NK-92 treated with Interleukin-12 subunit alpha and Interleukin-12 subunit beta, amount 100 ng/mL, for 24 hours (cell line): ENCODE data around the gene GMCL2.

ENCODE experiments used
- DNase-seq: peaks from one replicate; lab custom pipeline; 2025; lab: John Stamatoyannopoulos, UW

GMCL2 gene

DNA sequence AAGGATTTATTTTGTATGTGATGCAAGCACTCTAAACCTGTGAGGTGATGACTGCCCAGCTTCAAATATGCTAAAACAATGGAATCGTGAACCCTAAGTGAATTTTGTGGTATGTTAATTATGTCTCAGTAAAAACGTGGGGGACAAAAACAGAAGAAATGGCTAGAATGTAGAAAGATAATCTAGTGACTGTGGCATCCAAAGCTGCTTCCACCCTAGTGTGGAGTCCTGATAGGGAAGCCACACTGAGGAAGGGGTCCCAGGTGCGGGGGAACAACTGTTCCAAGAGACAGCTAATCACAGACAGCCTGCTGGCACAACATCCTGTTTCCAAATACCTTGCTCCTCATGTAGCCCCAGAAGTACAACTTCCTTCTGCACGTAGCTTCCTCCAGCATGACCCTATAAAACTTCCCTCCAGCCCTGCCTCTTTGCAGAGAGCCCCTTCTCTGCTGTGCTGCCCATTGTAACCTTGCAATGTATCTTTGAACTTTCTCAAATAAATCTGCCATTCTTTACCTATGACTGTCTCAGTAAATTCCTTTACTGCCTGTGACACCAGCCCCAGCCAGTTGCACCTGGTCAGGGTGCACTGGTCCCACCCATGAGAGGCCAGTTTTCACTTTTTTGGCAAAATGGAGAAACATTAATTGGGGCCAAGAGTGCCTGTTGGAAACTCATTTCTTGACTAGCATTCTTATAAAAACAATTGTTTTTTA, 4.9 kb downstream of the GMCL2 start:
- DNase-seq, result no peak

DNA sequence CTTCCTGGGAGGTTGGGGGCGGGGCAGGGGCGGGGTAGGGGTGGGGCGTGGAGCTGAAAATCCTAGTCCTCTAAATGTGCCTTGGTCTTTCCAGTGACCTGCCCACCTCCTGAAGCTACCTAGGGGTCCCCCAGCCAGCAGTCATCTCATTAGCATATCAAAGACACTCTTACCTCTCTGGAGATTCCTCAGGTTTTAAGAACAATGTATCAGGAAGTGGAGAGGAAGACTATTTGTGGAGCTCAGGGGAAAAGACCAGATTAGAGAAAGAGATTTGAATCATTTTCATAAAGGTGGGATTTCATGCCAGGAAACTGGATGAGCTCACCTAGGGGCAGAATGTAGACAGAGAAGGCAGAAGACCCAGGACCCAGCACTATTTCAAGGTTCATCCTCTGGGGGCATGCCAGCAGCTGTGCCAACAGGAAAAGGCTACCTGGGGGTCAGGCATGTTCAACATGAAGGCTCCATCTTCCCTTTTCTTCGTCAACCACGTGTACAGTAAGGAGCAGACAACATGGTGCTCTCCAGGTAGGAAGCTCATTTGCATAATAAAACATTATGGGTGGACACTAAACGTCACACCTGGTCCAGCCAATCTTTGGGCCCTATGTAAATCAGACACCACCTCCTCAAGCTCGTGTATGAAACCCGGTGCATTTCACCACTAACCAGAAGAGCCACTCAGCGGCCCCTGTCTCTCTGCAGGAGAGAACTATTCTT, 6.9 kb downstream of the GMCL2 start:
- no peak for DNase-seq

DNA sequence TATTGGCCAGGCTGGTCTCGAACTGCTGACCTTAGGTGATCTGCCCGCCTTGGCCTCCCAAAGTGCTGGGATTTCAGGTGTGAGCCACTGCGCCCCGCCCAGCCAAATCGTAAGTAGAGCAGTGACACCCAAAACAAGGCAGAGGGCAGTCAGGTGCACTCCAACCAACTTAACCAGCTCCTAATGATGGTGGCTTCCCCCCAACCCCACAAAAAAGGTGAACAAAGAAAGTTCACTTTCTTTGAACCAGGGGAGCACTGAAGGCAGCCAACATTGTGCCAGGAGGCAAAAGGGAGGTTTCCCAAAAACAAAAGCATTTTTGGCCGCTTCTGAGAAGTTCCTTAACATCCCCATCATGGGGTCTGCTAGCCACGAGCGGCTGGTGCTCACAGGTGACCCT, 9.6 kb downstream of the GMCL2 start:
- DNase-seq, result no peak

DNA sequence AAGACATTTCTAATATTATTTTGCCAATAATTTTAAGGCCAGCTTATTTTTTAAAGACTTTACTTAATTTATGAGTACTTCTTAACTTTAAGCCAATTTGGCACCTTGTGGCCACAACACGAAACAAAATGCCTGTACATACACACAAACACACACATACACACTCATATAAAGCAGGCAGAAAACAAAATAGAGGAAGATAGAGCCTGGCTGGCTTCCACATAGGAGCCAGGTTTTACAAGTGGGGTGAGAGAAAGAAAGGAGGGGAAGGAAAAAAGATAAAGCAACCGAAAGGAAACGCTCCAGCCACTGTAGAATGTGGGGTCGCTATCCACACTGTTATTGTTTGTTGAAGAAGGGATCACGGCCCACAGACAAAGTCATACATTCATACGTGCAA, 10.4 kb downstream of the GMCL2 start:
- DNase-seq, result no peak

DNA sequence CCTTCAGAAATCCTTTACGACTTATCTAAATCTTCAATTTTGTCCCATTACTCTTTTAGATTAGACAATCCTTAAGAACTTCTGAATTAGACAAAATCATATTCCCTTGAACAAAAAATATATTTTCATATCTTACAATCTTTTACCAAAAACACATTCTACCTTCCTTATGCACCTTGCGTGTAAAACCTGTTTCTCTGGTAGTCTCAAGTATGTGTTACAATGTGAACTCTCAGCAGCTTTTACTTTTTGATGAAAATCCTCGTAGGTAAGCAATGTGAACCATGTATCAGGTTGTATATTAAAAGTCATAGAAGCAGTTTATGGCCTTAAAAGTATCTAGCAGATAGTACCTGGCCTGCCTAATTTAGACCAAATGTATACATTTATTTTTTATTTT, 12.7 kb downstream of the GMCL2 start:
- DNase-seq, result no peak

DNA sequence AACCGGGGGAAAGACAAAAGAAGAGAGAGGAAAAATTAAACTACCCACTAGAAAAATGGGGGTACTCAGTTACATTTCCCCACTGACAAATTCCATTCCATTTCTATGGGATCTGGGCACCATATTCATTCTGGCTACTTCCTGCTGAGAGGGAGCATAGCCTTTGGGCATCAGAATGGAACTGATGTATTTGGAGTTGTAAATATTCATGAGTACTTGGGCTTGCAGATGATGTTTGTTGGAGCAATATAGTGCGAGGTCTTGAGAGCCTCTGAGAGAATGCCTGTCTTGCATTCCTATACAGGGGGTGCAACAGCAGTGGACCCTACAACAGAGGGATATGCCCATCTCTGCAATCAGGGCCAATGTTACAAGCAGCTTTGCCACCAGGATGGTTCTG, 16.7 kb downstream of the GMCL2 start:
- DNase-seq, result no peak

DNA sequence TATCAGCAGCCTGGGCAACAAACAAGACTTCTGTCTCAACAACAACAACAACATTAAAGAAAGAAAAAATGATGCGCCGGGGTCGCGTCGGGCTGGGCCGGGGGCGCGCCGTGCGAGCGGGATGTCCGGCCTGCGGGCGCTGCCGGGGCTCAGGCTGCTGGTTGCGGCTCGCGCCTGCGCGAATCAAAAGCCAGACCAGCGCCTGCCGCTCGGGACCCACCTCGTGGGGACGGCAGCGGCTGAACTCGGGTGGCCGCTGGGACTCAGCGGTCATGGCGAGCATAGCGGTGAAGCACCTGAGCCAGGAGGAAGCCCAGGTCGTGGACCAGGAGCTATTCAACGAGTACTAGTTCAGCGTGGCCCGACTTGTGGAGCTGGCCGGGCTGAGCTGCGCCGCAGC, 21.6 kb downstream of the GMCL2 start:
- DNase-seq, result no peak

DNA sequence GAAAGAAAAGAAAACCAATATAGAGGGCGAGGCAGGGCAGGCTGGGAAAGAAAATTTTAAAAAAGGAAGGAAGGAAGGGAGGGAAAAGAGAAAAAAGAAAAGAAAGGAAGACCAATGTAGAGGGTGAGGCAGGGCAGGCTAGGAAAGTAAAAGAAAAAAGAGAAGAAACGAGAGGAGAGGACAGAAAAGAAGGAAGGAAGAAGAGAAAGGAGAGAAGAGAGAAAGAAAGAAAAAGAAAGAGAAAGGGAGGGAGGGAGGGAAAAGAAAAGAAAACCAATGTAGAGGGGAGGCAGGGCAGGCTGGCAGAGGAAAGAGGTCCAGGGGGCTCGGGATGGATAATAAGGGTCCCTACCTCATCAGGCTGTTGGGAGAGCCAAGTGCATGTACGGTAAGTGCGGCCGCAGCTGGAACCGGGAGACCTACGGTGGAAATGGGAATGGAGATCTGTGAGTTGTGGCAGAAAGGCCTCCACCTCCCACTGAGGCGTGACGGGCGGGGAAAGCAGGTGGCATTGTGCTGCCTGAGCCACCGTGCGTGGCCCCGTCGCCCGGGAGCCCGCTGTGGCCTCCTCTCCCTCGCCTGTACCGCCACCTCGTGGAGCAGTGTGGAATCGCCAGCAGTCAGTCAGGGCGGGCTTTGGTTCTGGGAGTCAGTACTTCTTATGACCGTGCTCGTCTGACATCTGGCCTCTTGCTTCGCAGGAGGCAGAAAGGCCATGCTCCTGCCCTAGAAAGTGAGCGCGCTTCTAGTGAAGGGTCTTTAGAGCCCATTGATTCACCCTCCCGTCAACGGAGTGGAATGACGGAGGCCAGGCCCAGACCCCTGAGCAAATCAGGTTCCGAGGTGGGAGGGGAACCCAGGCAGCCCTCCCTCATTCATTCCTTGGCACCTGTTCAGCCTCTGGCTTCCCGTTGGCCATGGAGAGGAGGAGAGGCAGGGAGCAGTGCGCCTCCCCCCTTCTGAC, 23.1 kb downstream of the GMCL2 start:
- DNase-seq, result peak; percentile 67

DNA sequence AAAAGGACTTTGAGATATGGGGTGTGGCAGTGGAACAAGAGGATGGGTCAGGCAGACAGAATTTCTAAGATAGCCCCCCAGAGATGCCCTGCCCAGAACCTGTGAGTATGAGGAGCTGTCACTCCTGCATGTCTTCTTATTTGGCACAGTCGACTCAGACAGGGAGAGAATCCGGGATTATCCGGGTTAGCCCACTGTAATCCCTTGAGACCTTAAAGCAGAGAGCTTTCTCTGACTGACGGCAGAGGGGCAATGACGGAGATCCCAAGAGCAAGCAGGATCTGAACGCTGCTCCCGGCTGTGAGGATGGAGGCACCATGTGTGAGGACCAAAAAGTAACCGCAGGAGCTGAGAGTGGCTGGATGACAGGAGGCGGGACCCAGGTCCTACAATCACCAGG, 24.7 kb downstream of the GMCL2 start:
- DNase-seq, result no peak

DNA sequence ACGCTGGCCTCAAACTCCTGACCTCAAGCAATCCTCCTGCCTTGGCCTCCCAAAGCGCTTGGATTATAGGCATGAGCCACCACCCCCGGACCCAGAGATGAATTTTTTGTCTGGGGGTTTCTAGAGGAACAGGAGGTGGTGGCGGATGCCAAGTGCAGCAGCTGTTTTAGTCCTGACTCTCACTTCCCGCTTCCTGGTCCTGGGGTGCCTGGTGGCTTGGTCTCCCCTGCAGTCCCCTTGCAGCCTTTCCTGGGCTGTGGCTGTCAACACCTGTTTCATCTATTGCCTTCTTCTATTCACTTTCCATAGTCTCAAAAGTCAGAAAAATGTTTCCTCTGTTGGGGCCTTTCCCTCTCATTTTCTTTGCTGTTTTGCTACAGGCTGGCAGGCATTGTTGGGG, 27.0 kb downstream of the GMCL2 start:
- DNase-seq, result no peak

DNA sequence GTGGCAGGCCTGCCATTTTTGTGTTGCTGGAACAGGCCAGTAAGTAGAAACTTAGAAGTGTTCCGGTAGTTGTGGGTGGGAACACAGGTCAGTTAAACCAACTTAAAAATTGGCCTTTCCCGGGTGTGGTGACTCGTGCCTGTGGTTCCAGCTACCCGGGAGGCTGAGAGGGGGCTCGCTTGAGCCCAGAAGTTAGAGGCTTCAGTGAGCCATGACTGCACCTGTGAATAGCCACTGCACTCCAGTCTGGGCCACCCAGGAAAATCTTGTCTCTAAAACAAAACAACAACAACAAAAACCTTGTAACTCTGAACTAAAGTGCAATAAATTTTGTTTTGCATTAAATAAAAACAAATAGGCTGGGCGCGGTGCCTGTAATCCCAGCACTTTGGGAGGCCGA, 32.1 kb downstream of the GMCL2 start:
- DNase-seq, result no peak

DNA sequence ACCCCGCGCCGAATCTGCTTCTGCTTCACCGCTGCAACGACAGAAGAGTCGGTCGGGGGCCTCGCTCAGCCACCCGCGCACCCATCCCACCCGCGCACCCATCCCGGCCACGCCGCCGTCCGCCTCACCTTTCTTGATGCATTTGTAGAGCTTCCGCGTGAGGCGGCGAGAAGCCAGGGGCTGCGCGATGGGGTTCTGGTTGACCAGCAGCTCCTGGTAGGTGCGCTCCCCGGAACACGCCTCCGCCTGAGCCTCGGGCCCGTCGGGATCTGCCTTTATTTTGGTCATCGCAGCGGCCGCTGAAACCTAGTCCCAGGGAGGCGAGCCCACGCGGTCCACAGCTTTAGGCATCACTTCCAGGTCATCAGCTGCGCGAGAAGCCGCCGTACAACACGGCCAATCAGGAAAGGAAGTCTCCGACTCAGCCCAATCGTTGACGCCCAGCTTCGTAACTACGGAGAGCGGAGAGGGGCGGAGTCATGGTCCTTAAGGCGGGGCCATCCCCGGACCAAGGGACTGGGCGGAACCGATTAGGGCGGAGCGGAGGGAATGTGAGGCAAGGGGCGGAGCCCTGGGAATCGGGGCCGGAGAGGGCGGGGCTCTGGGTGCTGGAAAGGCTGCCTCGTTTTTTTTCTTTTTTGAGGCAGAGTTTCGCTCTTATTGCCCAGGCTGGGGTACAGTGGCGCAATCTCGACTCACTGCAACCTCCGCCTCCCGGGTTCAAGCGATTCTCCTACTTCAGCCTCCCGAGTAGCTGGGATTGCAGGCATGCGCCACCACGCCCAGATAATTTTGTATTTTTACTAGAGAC, 33.4 kb downstream of the GMCL2 start, which contains the start of gene NHP2:
Gene NHP2 (minus strand): TSS at position 356 of the 811 bp plus-strand sequence. CDS start 68 bp downstream, at position 288.
- DNase-seq, result peak; percentile 95

DNA sequence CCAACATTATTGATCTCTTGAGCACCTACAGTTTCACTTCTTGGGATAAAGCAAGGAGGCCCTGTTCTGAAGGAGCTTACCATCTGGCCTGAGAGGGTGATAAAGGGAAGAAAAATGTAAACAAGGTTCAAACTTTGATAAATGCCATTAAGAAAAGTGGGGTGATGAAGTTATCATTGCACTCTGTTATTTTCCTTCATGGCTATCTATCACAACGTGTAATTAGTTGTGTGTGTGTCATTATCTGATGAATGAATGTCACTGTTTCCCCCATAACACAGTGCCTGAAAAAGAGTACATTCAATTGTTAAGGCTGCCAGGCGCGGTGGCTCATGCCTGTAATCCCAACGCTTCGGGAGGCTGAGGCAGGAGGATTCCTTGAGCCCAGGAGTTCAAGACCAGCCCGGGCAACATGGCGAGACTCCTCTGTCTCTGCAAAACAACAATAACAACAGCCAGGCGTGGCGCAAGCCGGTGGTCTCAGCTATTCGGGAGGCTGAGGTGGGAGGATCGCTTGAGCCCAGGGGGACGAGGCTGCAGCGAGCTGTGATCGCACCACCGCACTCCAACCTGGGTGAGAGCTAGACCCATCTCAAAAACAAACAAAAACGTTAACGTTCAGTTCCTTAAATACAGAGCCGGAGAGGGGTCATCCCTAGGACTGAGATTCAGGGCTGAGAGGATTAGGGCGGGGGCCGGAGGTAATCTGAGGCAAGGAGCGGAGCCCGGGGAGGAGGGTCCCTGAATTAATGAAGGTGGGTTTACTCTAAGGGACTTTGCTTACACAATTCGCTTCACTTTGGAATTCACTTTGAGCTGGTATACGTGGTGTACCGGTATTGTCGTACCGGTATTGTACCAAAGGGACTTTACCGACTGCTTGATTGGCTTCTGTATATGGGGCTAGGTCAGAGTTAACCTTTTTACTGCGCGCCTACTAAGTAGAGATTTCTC, 34.4 kb downstream of the GMCL2 start:
- DNase-seq, result no peak

DNA sequence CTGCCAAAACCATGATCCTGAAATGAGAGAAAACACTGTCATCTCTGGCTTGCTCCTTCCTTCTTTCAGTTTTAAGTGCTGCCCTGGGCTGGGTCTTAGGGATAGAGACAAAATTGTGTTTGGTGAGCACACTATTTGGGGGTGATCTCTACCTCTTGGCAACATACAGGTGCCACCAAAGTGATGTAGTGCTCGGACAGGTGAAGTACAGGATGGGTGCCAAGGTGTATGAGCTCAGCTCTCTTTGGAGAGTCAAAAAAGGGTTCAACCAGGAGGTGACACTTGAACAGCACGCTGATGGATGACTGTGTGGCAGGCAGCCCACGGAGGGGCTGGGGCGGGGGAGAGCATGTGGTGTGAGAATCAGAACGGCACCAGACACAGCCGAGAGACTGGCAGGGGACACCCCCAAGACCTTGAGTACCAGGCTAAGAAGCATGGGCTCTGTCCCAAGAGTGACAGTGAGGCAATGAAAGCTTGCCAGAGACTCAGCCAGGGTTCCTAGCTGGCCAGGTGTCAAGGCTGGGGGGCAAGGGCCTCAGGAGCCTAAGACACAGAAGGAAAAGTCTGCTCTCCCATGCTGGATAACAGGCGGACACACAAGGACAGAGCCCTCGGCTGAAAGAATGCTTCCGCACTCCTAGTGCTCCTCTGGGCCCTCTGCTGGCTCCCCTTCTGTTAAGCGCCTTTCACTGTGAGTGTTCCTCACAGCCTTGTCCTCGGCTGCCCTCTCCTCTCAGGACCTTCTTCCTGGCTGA, 36.0 kb downstream of the GMCL2 start:
- DNase-seq, result no peak

DNA sequence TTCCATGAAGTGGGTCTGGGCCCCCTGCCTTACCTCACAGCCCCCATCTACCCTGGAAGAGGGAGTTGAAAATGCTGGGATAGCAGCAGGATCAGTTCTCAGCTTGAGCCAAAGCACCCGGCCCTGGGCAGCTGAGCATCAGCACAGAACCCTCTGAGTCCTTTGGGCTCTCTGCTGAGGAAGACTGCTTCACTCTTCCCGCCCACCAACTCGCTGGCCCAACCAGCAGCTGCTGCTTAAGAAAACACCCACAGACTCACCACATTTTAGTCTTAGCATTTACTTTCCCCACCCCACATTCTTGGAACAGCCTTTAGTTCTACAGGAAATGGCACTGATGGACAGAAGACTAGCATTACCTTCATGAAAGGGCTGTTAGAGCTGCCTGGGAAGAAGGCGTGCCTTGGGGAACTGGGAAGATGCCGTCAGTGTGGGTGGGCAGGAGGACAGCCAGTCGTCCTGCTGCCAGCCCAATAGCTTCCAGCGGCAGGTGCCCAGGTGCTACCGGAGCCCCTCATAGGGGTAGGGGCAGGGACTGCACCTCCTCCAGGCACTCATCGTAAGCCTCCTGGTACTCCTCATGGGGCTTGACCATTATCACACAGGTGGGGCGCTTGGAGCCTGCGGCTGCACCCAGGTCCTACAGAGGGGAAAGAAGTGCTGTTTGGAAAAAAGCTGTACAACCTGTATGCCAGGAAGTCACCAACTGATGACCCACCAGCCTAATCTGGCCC, 37.8 kb downstream of the GMCL2 start:
- DNase-seq, result no peak

DNA sequence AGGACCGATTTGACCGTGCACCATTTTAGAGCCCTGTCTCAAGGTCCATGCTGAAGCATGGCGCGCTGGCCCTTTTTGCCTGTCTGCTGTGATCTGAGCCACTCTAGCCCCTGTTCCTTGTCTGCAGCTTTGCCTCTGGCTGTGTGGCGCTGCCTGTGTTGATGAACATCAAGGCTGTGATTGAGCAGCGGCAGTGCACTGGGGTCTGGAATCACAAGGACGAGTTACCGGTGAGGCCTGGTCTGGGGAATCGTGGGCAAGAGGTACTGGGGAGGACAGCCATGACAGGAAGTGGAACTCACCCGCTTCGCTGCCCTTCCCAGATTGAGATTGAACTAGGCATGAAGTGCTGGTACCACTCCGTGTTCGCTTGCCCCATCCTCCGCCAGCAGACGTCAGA, 39.8 kb downstream of the GMCL2 start:
- DNase-seq, result no peak

DNA sequence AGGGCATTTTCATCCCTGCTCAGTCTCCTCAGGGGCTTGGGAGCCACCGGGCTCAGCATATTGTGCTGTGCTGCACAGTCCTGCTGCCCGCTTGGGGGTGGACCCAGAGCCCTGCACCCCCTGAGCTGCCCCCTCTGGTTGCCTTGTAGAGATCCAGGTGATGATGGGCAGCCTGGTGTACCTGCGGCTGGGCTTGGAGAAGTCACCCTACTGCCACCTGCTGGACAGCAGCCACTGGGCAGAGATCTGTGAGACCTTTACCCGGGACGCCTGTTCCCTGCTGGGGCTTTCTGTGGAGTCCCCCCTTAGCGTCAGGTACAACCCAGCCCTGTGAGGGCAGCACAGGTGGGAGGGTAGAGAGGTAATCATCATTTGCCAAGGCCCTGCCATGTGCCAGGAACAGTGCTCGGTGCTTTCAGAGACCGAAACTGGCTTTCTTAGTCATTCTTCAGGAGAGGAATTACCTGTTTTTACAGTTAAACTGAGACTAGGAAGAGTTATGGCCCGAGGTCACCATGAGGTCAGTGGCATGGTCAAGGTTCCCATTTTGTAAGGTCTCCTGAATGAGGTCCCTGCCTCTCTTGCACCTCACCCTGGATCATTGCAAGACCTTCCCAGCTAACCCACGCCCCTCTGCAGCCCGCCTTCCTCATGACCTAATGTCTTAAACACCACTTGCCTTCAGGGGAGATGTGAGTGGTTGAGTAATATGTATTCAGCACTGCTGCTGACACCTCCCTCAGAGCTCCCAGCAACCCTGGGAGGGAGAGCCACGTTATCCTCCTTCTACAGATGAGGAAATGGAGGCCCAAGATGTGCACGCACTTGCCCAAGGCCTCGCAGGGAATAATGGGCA, 41.0 kb downstream of the GMCL2 start:
- DNase-seq, result peak; percentile 14

DNA sequence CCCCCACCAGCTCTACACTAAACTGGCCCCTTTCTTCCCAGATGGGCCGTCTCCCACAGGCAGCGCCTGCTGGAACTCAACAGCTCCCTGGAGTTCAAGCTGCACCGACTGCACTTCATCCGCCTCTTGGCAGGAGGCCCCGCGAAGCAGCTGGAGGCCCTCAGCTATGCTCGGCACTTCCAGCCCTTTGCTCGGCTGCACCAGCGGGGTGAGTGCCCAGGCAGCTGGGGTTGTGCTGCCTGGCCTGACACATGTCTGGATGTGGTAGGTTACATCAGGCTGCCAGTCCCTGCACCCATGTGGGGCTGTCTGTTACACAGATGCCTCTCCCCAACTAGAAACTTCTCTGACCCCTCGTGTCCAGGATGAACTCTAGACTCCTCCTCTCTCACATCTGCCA, 43.3 kb downstream of the GMCL2 start:
- no peak for DNase-seq
